HepG2 (cell line): ENCODE results near the gene ZNF277.

Source experiments
- ADNP ChIP-seq: sonication (generic); formaldehyde crosslinking; IDR thresholded peaks from 2 replicates; pipeline ENCODE4 v1.4.0; 2020; ENCODE audit warnings: missing genetic modification reagents
- CBX1 ChIP-seq: IDR thresholded peaks from one replicate; pipeline ENCODE4 v1.6.1; 2016; ENCODE audit warnings: antibody characterized with exemption, low read depth
- CEBPB ChIP-seq: IDR thresholded peaks from 2 replicates; pipeline ENCODE4 v1.6.1; 2011; ENCODE audit warnings: low read depth, low read length, improper control_type of control experiment, borderline replicate concordance
- MLLT10 ChIP-seq: sonication (generic); formaldehyde crosslinking; IDR thresholded peaks from 2 replicates; pipeline ENCODE4 v1.4.0; 2020; ENCODE audit warnings: missing genetic modification reagents
- POLR2A ChIP-seq, 2 experiments: IDR thresholded peaks; 2 replicates each; pipeline ENCODE4 v1.6.1; 2011; ENCODE audit warnings: low read depth in 2 of 2, low read length in 2 of 2, mild to moderate bottlenecking in 1 of 2, moderate library complexity in 1 of 2; ENCODE audit not compliant: insufficient read depth in 1 of 2
- POLR2AphosphoS5 ChIP-seq: IDR thresholded peaks from 2 replicates; pipeline ENCODE4 v1.6.1; 2012; ENCODE audit warnings: low read depth, low read length
- SMC3 ChIP-seq: IDR thresholded peaks from 2 replicates; pipeline ENCODE4 v1.6.1; 2011; ENCODE audit warnings: low read length, improper control_type of control experiment
- ZBTB1 ChIP-seq: sonication (generic); formaldehyde crosslinking; IDR thresholded peaks from 2 replicates; pipeline ENCODE4 v1.4.0; 2020; ENCODE audit warnings: missing genetic modification reagents, borderline replicate concordance
- ZKSCAN5 ChIP-seq: sonication (generic); formaldehyde crosslinking; IDR thresholded peaks from 2 replicates; pipeline ENCODE4 v1.5.1; 2020; ENCODE audit warnings: mild to moderate bottlenecking, missing genetic modification reagents
- ZNF768 ChIP-seq: sonication (generic); formaldehyde crosslinking; IDR thresholded peaks from 2 replicates; pipeline ENCODE4 v1.4.0; 2020; ENCODE audit warnings: missing genetic modification reagents
- TF ChIP-seq, protein P1 (sequence below): sonication (generic); formaldehyde crosslinking; IDR thresholded peaks from 2 replicates; pipeline ENCODE4 v1.5.0; 2020; ENCODE audit warnings: mild to moderate bottlenecking, missing genetic modification reagents, moderate library complexity
- TF ChIP-seq, protein P2 (sequence below): sonication (generic); formaldehyde crosslinking; IDR thresholded peaks from 2 replicates; pipeline ENCODE4 v1.8.1; 2023; ENCODE audit warnings: missing genetic modification reagents, inconsistent platforms, borderline replicate concordance
- TF ChIP-seq, protein P3 (sequence below): sonication (generic); formaldehyde crosslinking; IDR thresholded peaks from 2 replicates; pipeline ENCODE4 v1.4.0; 2020; ENCODE audit warnings: missing genetic modification reagents
- TF ChIP-seq, protein P4 (sequence below), 2 experiments: IDR thresholded peaks; 2 replicates each; pipeline ENCODE4 v1.6.1; 2011 to 2012; ENCODE audit warnings: low read length in 2 of 2, borderline replicate concordance in 1 of 2, low read depth in 1 of 2, mild to moderate bottlenecking in 1 of 2, moderate library complexity in 1 of 2

DNA sequence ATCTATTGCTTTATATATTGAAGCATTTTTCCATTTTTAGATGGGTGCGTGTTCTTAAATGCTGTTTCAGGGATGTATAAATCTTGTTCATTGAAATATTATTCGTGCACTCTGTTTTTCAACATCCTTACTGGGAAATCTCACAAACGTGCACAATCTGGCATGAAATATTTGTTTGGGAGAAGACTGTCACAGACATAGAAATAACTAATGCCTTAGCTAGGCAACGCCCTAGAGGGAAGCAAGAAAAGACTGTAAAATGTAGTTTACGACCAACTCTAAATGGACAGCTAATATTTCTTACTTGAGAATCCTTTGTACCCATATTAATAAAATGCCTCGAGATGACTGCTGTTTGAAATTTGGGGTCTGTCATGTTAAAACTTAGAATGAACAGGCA is 9.2 kb upstream of the ZNF277 start:
- TF ChIP-seq ZKSCAN5 (CRISPR knock-in tag) (no peak), CEBPB (no peak), CBX1 (no peak), MLLT10 (CRISPR knock-in tag) (no peak), ZBTB1 (CRISPR knock-in tag) (no peak), POLR2AphosphoS5 (no peak), ZNF768 (no peak), ADNP (CRISPR knock-in tag) (no peak), SMC3 (no peak), POLR2A (IDR thresholded peaks at IDR 0.05; ENCODE audit: insufficient read depth in 1 of 2, low read depth in 2 of 2, low read length in 2 of 2) (no peak)
- TF ChIP-seq, protein P1, sequence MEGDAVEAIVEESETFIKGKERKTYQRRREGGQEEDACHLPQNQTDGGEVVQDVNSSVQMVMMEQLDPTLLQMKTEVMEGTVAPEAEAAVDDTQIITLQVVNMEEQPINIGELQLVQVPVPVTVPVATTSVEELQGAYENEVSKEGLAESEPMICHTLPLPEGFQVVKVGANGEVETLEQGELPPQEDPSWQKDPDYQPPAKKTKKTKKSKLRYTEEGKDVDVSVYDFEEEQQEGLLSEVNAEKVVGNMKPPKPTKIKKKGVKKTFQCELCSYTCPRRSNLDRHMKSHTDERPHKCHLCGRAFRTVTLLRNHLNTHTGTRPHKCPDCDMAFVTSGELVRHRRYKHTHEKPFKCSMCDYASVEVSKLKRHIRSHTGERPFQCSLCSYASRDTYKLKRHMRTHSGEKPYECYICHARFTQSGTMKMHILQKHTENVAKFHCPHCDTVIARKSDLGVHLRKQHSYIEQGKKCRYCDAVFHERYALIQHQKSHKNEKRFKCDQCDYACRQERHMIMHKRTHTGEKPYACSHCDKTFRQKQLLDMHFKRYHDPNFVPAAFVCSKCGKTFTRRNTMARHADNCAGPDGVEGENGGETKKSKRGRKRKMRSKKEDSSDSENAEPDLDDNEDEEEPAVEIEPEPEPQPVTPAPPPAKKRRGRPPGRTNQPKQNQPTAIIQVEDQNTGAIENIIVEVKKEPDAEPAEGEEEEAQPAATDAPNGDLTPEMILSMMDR (CRISPR knock-in tag): no peak
- TF ChIP-seq, protein P2, sequence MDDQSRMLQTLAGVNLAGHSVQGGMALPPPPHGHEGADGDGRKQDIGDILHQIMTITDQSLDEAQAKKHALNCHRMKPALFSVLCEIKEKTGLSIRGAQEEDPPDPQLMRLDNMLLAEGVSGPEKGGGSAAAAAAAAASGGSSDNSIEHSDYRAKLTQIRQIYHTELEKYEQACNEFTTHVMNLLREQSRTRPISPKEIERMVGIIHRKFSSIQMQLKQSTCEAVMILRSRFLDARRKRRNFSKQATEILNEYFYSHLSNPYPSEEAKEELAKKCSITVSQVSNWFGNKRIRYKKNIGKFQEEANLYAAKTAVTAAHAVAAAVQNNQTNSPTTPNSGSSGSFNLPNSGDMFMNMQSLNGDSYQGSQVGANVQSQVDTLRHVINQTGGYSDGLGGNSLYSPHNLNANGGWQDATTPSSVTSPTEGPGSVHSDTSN (CRISPR knock-in tag): no peak
- TF ChIP-seq, protein P3, sequence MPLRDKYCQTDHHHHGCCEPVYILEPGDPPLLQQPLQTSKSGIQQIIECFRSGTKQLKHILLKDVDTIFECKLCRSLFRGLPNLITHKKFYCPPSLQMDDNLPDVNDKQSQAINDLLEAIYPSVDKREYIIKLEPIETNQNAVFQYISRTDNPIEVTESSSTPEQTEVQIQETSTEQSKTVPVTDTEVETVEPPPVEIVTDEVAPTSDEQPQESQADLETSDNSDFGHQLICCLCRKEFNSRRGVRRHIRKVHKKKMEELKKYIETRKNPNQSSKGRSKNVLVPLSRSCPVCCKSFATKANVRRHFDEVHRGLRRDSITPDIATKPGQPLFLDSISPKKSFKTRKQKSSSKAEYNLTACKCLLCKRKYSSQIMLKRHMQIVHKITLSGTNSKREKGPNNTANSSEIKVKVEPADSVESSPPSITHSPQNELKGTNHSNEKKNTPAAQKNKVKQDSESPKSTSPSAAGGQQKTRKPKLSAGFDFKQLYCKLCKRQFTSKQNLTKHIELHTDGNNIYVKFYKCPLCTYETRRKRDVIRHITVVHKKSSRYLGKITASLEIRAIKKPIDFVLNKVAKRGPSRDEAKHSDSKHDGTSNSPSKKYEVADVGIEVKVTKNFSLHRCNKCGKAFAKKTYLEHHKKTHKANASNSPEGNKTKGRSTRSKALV: no peak
- TF ChIP-seq, protein P4, sequence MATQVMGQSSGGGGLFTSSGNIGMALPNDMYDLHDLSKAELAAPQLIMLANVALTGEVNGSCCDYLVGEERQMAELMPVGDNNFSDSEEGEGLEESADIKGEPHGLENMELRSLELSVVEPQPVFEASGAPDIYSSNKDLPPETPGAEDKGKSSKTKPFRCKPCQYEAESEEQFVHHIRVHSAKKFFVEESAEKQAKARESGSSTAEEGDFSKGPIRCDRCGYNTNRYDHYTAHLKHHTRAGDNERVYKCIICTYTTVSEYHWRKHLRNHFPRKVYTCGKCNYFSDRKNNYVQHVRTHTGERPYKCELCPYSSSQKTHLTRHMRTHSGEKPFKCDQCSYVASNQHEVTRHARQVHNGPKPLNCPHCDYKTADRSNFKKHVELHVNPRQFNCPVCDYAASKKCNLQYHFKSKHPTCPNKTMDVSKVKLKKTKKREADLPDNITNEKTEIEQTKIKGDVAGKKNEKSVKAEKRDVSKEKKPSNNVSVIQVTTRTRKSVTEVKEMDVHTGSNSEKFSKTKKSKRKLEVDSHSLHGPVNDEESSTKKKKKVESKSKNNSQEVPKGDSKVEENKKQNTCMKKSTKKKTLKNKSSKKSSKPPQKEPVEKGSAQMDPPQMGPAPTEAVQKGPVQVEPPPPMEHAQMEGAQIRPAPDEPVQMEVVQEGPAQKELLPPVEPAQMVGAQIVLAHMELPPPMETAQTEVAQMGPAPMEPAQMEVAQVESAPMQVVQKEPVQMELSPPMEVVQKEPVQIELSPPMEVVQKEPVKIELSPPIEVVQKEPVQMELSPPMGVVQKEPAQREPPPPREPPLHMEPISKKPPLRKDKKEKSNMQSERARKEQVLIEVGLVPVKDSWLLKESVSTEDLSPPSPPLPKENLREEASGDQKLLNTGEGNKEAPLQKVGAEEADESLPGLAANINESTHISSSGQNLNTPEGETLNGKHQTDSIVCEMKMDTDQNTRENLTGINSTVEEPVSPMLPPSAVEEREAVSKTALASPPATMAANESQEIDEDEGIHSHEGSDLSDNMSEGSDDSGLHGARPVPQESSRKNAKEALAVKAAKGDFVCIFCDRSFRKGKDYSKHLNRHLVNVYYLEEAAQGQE (IDR thresholded peaks at IDR 0.05; ENCODE audit: borderline replicate concordance in 1 of 2, low read depth in 1 of 2, low read length in 2 of 2): no peak
